IMR-90 (cell line): Measurements from ENCODE around the gene OSBPL2. TPM values are rescaled to one million over a fixed set of nuclear protein-coding genes. Genes with fewer than 3 reads are reported as not detected.

Source experiments
- ATAC-seq: fragments of 200-7000 bp; cut with Tn5 transposase; 2 replicates; pipeline ENCODE4 v1.9.1; 2020; ENCODE audit warnings: low read depth, mild to moderate bottlenecking, moderate library complexity
- BruUV-seq: library from RNA; stranded (reverse); fragments of 400-500 nt; replicated peaks from 2 replicates; lab custom pipeline; 2021; lab: Mats Ljungman, UMichigan
- CTCF ChIA-PET: fragments of 300-600 bp; formaldehyde crosslinking; extraction: SDS; loops from one replicate; lab custom pipeline; 2021; ENCODE audit warnings: antibody characterized with exemption; lab: Yijun Ruan, JAX
- POLR2A ChIA-PET: fragments of 300-600 bp; sonication (Branson Sonifier 250); formaldehyde crosslinking; loops from one replicate; lab custom pipeline; 2022; ENCODE audit warnings: antibody characterized with exemption; ENCODE audit not compliant: unreplicated experiment; lab: Charles Lee
- DNase-seq: peaks from one replicate; pipeline ENCODE4 v3.0.0; 2013
- H2AFZ ChIP-seq: replicated peaks from 2 replicates; pipeline ENCODE3; 2013; ENCODE audit warnings: low read length, mild to moderate bottlenecking; ENCODE audit not compliant: poor library complexity
- H2AK5ac ChIP-seq: 2 replicates; pipeline ENCODE4 v1.6.1; 2013; ENCODE audit warnings: low read depth, low read length, inconsistent platforms
- H2AK9ac ChIP-seq: replicated peaks from 2 replicates; pipeline ENCODE3; 2013; ENCODE audit warnings: mild to moderate bottlenecking, low read depth, low read length, moderate library complexity; ENCODE audit not compliant: poor library complexity
- H2BK120ac ChIP-seq: 2 replicates; pipeline ENCODE4 v1.6.1; 2013; ENCODE audit warnings: low read depth, low read length, inconsistent platforms
- H2BK15ac ChIP-seq: 3 replicates; pipeline ENCODE4 v1.6.1; 2013; ENCODE audit warnings: low read depth, low read length, inconsistent platforms
- H2BK20ac ChIP-seq: 2 replicates; pipeline ENCODE4 v1.6.1; 2013; ENCODE audit warnings: low read depth, mild to moderate bottlenecking, inconsistent platforms, low read length, moderate library complexity
- H2BK5ac ChIP-seq: 2 replicates; pipeline ENCODE4 v1.6.1; 2013; ENCODE audit warnings: mild to moderate bottlenecking, low read depth, low read length, inconsistent platforms; ENCODE audit not compliant: poor library complexity, severe bottlenecking
- H3K14ac ChIP-seq: replicated peaks from 2 replicates; pipeline ENCODE4 v1.6.1; 2013; ENCODE audit warnings: low read depth, low read length, inconsistent platforms
- H3K18ac ChIP-seq: 2 replicates; pipeline ENCODE4 v1.6.1; 2013; ENCODE audit warnings: low read depth, low read length, control low read depth
- H3K23ac ChIP-seq: 2 replicates; pipeline ENCODE4 v1.6.1; 2013; ENCODE audit warnings: low read depth, low read length, inconsistent platforms
- H3K27ac ChIP-seq: 2 replicates; pipeline ENCODE4 v1.5.1; 2013; ENCODE audit warnings: mild to moderate bottlenecking, control low read depth, low read length; ENCODE audit not compliant: insufficient read depth
- H3K27me3 ChIP-seq: 2 replicates; pipeline ENCODE4 v1.6.1; 2013; ENCODE audit warnings: low read length; ENCODE audit not compliant: control insufficient read depth, insufficient read depth
- H3K36me3 ChIP-seq: 2 replicates; pipeline ENCODE4 v1.6.1; 2013; ENCODE audit warnings: low read length, mixed read lengths; ENCODE audit not compliant: control insufficient read depth, insufficient read depth
- H3K4ac ChIP-seq: 2 replicates; pipeline ENCODE4 v1.6.1; 2013; ENCODE audit warnings: low read depth, low read length, inconsistent platforms
- H3K4me1 ChIP-seq: 2 replicates; pipeline ENCODE4 v1.6.1; 2013; ENCODE audit warnings: low read length, mixed read lengths; ENCODE audit not compliant: control insufficient read depth, insufficient read depth
- H3K4me2 ChIP-seq: 2 replicates; pipeline ENCODE4 v1.6.1; 2013; ENCODE audit warnings: low read depth, mild to moderate bottlenecking, control low read depth, low read length, moderate library complexity
- H3K4me3 ChIP-seq: 2 replicates; pipeline ENCODE4 v1.5.1; 2013; ENCODE audit warnings: low read depth, mild to moderate bottlenecking, control low read depth, low read length, moderate library complexity; ENCODE audit not compliant: insufficient read depth
- H3K56ac ChIP-seq: 2 replicates; pipeline ENCODE4 v1.6.1; 2013; ENCODE audit warnings: low read length, inconsistent platforms; ENCODE audit not compliant: insufficient read depth; ENCODE audit errors: extremely low read depth
- H3K79me1 ChIP-seq, 2 experiments: 2 replicates each; pipeline ENCODE4 v1.6.1; 2013; ENCODE audit warnings: low read length in 2 of 2, inconsistent platforms in 1 of 2, low read depth in 1 of 2
- H3K9ac ChIP-seq: 2 replicates; pipeline ENCODE4 v1.6.1; 2013; ENCODE audit warnings: low read depth, low read length, control low read depth
- H3K9me1 ChIP-seq: 2 replicates; pipeline ENCODE4 v1.6.1; 2013; ENCODE audit warnings: low read length, inconsistent platforms; ENCODE audit not compliant: insufficient read depth
- H3K9me3 ChIP-seq: 2 replicates; pipeline ENCODE4 v1.6.1; 2013; ENCODE audit warnings: low read length; ENCODE audit not compliant: control insufficient read depth, insufficient read depth
- H4K20me1 ChIP-seq: 2 replicates; pipeline ENCODE4 v1.6.1; 2013; ENCODE audit warnings: low read length, inconsistent platforms; ENCODE audit not compliant: insufficient read depth
- H4K5ac ChIP-seq: 2 replicates; pipeline ENCODE4 v1.6.1; 2013; ENCODE audit warnings: mild to moderate bottlenecking, low read depth, low read length, control low read depth
- H4K8ac ChIP-seq, 2 experiments: 2 replicates each; pipeline ENCODE4 v1.6.1; 2013; ENCODE audit warnings: low read depth in 2 of 2, low read length in 2 of 2, control low read depth in 1 of 2, inconsistent platforms in 1 of 2
- H4K91ac ChIP-seq: 2 replicates; pipeline ENCODE4 v1.6.1; 2013; ENCODE audit warnings: low read depth, low read length, inconsistent platforms; ENCODE audit not compliant: insufficient read depth
- CEBPB ChIP-seq: IDR thresholded peaks from 2 replicates; pipeline ENCODE4 v1.6.1; 2012; ENCODE audit warnings: low read depth, low read length, improper control_type of control experiment
- MXI1 ChIP-seq: IDR thresholded peaks from 2 replicates; pipeline ENCODE4 v1.6.1; 2012; ENCODE audit warnings: low read depth, mild to moderate bottlenecking, low read length, moderate library complexity, borderline replicate concordance
- POLR2A ChIP-seq: IDR thresholded peaks from 2 replicates; pipeline ENCODE4 v1.6.1; 2012; ENCODE audit warnings: mild to moderate bottlenecking, low read depth, low read length
- WGBS, 2 experiments: methylation state at CpG; one replicate each; pipeline versions ENCODE4 v1.1.5 to v1.1.7; 2013; ENCODE audit warnings: missing lambda C conversion rate in 2 of 2; ENCODE audit not compliant: insufficient read length in 1 of 2; ENCODE audit errors: extremely low coverage in 2 of 2; 5-methylcytosine and 5-hydroxymethylcytosine counted together
- dilution Hi-C: fragments of 300-500 bp; cut with HindIII; formaldehyde crosslinking; loops from one replicate; pipeline ENCODE4 v1.14.3; 2018; ENCODE audit warnings: low sequenced_read_pairs; ENCODE audit not compliant: unreplicated experiment
- in situ Hi-C: fragments of 300-500 bp; cut with MboI; formaldehyde crosslinking; loops from 3 replicates; pipeline ENCODE4 v1.14.3; 2019; ENCODE audit warnings: low sequenced_read_pairs, inconsistent platforms, mixed read lengths
- intact Hi-C: fragments of 100-400 bp; cut with micrococcal nuclease; formaldehyde crosslinking; loops from 2 replicates; pipeline ENCODE4 v1.10.0; 2022
- polyA plus RNA-seq, 3 experiments: library from polyadenylated mRNA; depleted of rRNA; stranded (reverse); fragments of >200 nt; gene quantifications; 2 replicates each; pipeline ENCODE4 v1.2.3, GENCODE V29; 2012; ENCODE audit warnings: low replicate concordance in 1 of 3
- total RNA-seq: library from RNA; depleted of rRNA; stranded (reverse); fragments of >200 nt; gene quantifications from 2 replicates; pipeline ENCODE4 v1.2.3, GENCODE V29; 2012

Gene OSBPL2
- total and polyA plus RNA-seq, 2 of the 4 experiments (the other 2 are of a cell fraction): 19.3 to 27.6 TPM

DNA sequence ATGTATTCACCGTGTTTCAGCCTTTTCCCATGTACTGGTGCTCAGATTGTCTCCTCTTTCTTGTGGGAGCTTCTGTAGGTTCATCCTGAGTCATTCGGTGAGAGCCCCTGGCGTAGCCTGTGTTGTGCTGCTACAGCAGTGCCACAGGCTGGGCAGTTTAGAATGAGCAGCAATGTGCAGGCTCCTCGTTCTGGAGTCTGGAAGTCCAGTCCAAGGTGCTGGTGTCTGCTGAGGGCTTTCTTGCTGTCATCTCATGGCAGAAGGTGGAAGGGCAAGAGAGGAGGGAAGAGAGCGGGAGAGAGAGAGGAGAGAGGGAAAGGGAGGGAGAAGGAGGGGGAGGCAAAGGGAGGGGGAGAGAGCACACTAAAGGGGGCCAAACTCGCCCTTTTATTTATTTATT lies 15.1 kb downstream of the OSBPL2 start:
- intact Hi-C loops: loop anchor here (10.0 kb wide), 1 partner anchor 69 kb away; the partner anchor contains the start of gene MTG2

More for the DNA sequence above, 15.1 kb downstream of the OSBPL2 start:
- Histone ChIP-seq H3K14ac (no peak overlapping the region), H3K23ac (no peak overlapping the region), H3K79me1 (peaks cover 28 to 76% of the 10 kb centered on the region in 2 experiments), H3K4me3 (no peak overlapping the region), H3K4ac (no peak overlapping the region), H2AK9ac (no peak overlapping the region), H3K56ac (no peak overlapping the region), H3K4me2 (no peak overlapping the region), H4K91ac (no peak overlapping the region), H2BK120ac (no peak overlapping the region), H3K9me1 (peaks cover 16% of the 10 kb centered on the region), H2AFZ (no peak overlapping the region), H4K20me1 (peaks cover 87% of the 10 kb centered on the region), H2AK5ac (no peak overlapping the region), H2BK20ac (no peak overlapping the region), H4K5ac (no peak overlapping the region), H3K27me3 (no peaks in the 10 kb centered on the region), H3K9ac (no peak overlapping the region), H3K27ac (no peak overlapping the region), H2BK15ac (no peak overlapping the region), H3K36me3 (peaks cover 17% of the 10 kb centered on the region), H3K4me1 (peaks cover 3% of the 10 kb centered on the region; the same call in 1 of the 2 replicates), H3K18ac (no peak overlapping the region), H2BK5ac (no peak overlapping the region), H3K9me3 (no peaks in the 10 kb centered on the region), H4K8ac (no peak overlapping the region)
- WGBS, 2 experiments: 84% methylated on average over 2 of the region's 6 CpGs; no CpG with 5 or more reads in 1 of the 2 experiments
- POLR2A ChIA-PET: no interaction called here
- no peak for DNase-seq
- in situ Hi-C loops (no loop called here), dilution Hi-C loops (no loop called here)
- CTCF ChIA-PET: no interaction called here
- ATAC-seq: no peak
- BruUV-seq: no TSS peak
- TF ChIP-seq POLR2A: no peak
- no peak for TF ChIP-seq MXI1
- no peak for TF ChIP-seq CEBPB
